Mucosa of stomach (tissue), 1 donor: ENCODE measurements around the gene P2RY14.

Source experiments
- H3K27me3 ChIP-seq: one replicate; pipeline ENCODE4 v1.7.0; 2013; ENCODE audit warnings: mild to moderate bottlenecking, low read length; ENCODE audit not compliant: control insufficient read depth, insufficient read depth
- H3K36me3 ChIP-seq: one replicate; pipeline ENCODE4 v1.7.0; 2013; ENCODE audit warnings: low read length; ENCODE audit not compliant: control insufficient read depth, insufficient read depth
- H3K4me1 ChIP-seq: one replicate; pipeline ENCODE4 v1.7.0; 2013; ENCODE audit warnings: mild to moderate bottlenecking, low read length; ENCODE audit not compliant: control insufficient read depth, insufficient read depth
- H3K4me3 ChIP-seq: one replicate; pipeline ENCODE4 v1.7.0; 2013; ENCODE audit warnings: low read length
- H3K9ac ChIP-seq: one replicate; pipeline ENCODE4 v1.7.0; 2013; ENCODE audit warnings: mild to moderate bottlenecking, low read length, moderate library complexity
- H3K9me3 ChIP-seq: one replicate; pipeline ENCODE4 v1.7.0; 2013; ENCODE audit warnings: mild to moderate bottlenecking, low read length, moderate library complexity; ENCODE audit not compliant: control insufficient read depth
- donor health status: Pancreatic carcinoma.

P2RY14 gene

GRCh38 chr3:151278230-151278629, at the start of gene P2RY14:
Gene P2RY14 (minus strand): TSS chr3:151278542. CDS start chr3:151214316, 64,226 bp downstream.
- Histone ChIP-seq H3K9me3 (no peaks in the 10 kb centered on the region), H3K27me3 (no peaks in the 10 kb centered on the region), H3K36me3 (no peaks in the 10 kb centered on the region), H3K4me3 (no peak within 1 kb of the TSS), H3K4me1 (peaks cover 3% of the 10 kb centered on the region), H3K9ac (peak within 1 kb of the TSS; percentile 33)

- H3K4me3 ChIP-seq: no peak overlapping the region
- H3K9ac ChIP-seq: no peak overlapping the region
These were observed 49.3 kb upstream of the P2RY14 start for GRCh38 chr3:151327571-151328198.

GRCh38 chr3:151322511-151322910, 44.2 kb upstream of the P2RY14 start:
- Histone ChIP-seq H3K4me1 (no peaks in the 10 kb centered on the region), H3K9me3 (no peaks in the 10 kb centered on the region), H3K9ac (no peak overlapping the region), H3K36me3 (no peaks in the 10 kb centered on the region), H3K27me3 (no peaks in the 10 kb centered on the region), H3K4me3 (no peak overlapping the region)

More at GRCh38 chr3:151327571-151328198, 49.3 kb upstream of the P2RY14 start:
- Histone ChIP-seq H3K4me1 (no peaks in the 10 kb centered on the region), H3K27me3 (no peaks in the 10 kb centered on the region), H3K9me3 (no peaks in the 10 kb centered on the region), H3K36me3 (no peaks in the 10 kb centered on the region)

- no peaks in the 10 kb centered on the region for H3K4me1 ChIP-seq
- H3K9ac ChIP-seq: no peak overlapping the region
- no peaks in the 10 kb centered on the region for H3K27me3 ChIP-seq
- no peak overlapping the region for H3K4me3 ChIP-seq
- no peaks in the 10 kb centered on the region for H3K9me3 ChIP-seq
- no peaks in the 10 kb centered on the region for H3K36me3 ChIP-seq
These were observed 43.2 kb upstream of the P2RY14 start for GRCh38 chr3:151321526-151321925.

GRCh38 chr3:151320131-151320530, 41.8 kb upstream of the P2RY14 start:
- H3K4me1 ChIP-seq: no peaks in the 10 kb centered on the region
- H3K9ac ChIP-seq: no peak overlapping the region
- no peak overlapping the region for H3K4me3 ChIP-seq
- H3K36me3 ChIP-seq: no peaks in the 10 kb centered on the region
- H3K9me3 ChIP-seq: no peaks in the 10 kb centered on the region
- H3K27me3 ChIP-seq: no peaks in the 10 kb centered on the region

- H3K27me3 ChIP-seq: no peaks in the 10 kb centered on the region
- no peak overlapping the region for H3K9ac ChIP-seq
- H3K4me1 ChIP-seq: no peaks in the 10 kb centered on the region
- no peaks in the 10 kb centered on the region for H3K36me3 ChIP-seq
- no peak overlapping the region for H3K4me3 ChIP-seq
- no peaks in the 10 kb centered on the region for H3K9me3 ChIP-seq
These were observed 41.3 kb upstream of the P2RY14 start for GRCh38 chr3:151319628-151320027.

GRCh38 chr3:151318991-151319390, 40.6 kb upstream of the P2RY14 start:
- Histone ChIP-seq H3K4me1 (no peaks in the 10 kb centered on the region), H3K27me3 (no peaks in the 10 kb centered on the region), H3K9ac (no peak overlapping the region), H3K4me3 (no peak overlapping the region), H3K9me3 (no peaks in the 10 kb centered on the region), H3K36me3 (no peaks in the 10 kb centered on the region)

- Histone ChIP-seq H3K9me3 (no peaks in the 10 kb centered on the region), H3K4me1 (no peaks in the 10 kb centered on the region), H3K4me3 (no peak overlapping the region), H3K9ac (no peak overlapping the region), H3K27me3 (no peaks in the 10 kb centered on the region), H3K36me3 (no peaks in the 10 kb centered on the region)
These were observed 40.0 kb upstream of the P2RY14 start for GRCh38 chr3:151318313-151318712.

- Histone ChIP-seq H3K27me3 (no peaks in the 10 kb centered on the region), H3K36me3 (no peaks in the 10 kb centered on the region), H3K4me3 (no peak within 1 kb of the TSS), H3K4me1 (no peaks in the 10 kb centered on the region), H3K9ac (peak within 1 kb of the TSS; percentile 36), H3K9me3 (no peaks in the 10 kb centered on the region)
These were observed 38.1 kb upstream of the P2RY14 start, which contains the start of gene GPR87 for GRCh38 chr3:151316267-151316991. Gene GPR87 (minus strand): TSS chr3:151316820. CDS start chr3:151300100, 16,720 bp downstream.

GRCh38 chr3:151315846-151316245, 37.5 kb upstream of the P2RY14 start:
- Histone ChIP-seq H3K4me1 (no peaks in the 10 kb centered on the region), H3K9ac (peak overlapping the region; percentile 36), H3K4me3 (no peak overlapping the region), H3K27me3 (no peaks in the 10 kb centered on the region), H3K9me3 (no peaks in the 10 kb centered on the region), H3K36me3 (no peaks in the 10 kb centered on the region)

- Histone ChIP-seq H3K4me3 (no peak overlapping the region), H3K27me3 (no peaks in the 10 kb centered on the region)
These were observed 36.8 kb upstream of the P2RY14 start for GRCh38 chr3:151315136-151315535.

GRCh38 chr3:151314593-151314992, 36.3 kb upstream of the P2RY14 start:
- no peak overlapping the region for H3K9ac ChIP-seq
- no peaks in the 10 kb centered on the region for H3K27me3 ChIP-seq
- H3K36me3 ChIP-seq: no peaks in the 10 kb centered on the region
- no peaks in the 10 kb centered on the region for H3K4me1 ChIP-seq
- no peak overlapping the region for H3K4me3 ChIP-seq
- no peaks in the 10 kb centered on the region for H3K9me3 ChIP-seq

More at GRCh38 chr3:151315136-151315535, 36.8 kb upstream of the P2RY14 start:
- no peak overlapping the region for H3K9ac ChIP-seq
- H3K9me3 ChIP-seq: no peaks in the 10 kb centered on the region
- H3K36me3 ChIP-seq: no peaks in the 10 kb centered on the region
- no peaks in the 10 kb centered on the region for H3K4me1 ChIP-seq
